Hematopoietic multipotent progenitor cell (in vitro differentiated cells): ENCODE data around the gene CACNA2D1. TPM values are rescaled to one million over a fixed set of nuclear protein-coding genes. Genes with fewer than 3 reads are reported as not detected.

Experiments used
- DNase-seq, 3 donors: peaks; one replicate each; pipeline ENCODE4 v3.0.0-alpha.2; 2011 to 2015; ENCODE audit warnings: low read depth in 2 of 3, low spot score in 2 of 3
- total RNA-seq: library from RNA; depleted of rRNA; stranded (reverse); fragments of >200 nt; gene quantifications from one replicate; pipeline ENCODE4 v1.2.3, GENCODE V29; 2012

Gene CACNA2D1
- total RNA-seq, 1 donor, result under 0.01 TPM

- DNase-seq, result no peak
Observed at GRCh38 chr7:82056282-82056681, 387.3 kb downstream of the CACNA2D1 start.

- no peak for DNase-seq
Observed at GRCh38 chr7:82054544-82054943, 389.0 kb downstream of the CACNA2D1 start.

- no peak for DNase-seq
Observed at GRCh38 chr7:82053453-82054032, 390.0 kb downstream of the CACNA2D1 start.

DNA sequence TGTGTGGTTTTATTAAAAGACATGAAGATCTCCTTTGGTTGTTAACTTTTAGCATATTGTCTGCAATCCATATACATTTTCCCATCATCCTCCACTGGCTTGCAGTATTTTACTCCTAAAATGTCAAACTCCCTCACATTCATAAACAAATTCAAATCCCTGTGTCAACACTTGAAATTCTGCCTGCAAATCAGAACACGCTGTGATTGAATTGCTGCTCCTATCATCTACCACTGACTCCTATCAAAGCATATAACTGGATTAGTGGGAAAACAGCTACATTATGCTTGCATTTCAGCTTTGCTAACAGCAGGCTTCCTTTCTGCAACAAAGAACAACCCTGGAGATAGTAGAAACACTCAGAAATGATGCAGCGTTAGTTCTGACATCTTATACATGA is 392.0 kb downstream of the CACNA2D1 start:
- DNase-seq, result no peak

- no peak for DNase-seq
Observed at GRCh38 chr7:82050792-82051191, 392.8 kb downstream of the CACNA2D1 start.

GRCh38 chr7:82049891-82050533 is 393.6 kb downstream of the CACNA2D1 start:
- no peak for DNase-seq

DNA sequence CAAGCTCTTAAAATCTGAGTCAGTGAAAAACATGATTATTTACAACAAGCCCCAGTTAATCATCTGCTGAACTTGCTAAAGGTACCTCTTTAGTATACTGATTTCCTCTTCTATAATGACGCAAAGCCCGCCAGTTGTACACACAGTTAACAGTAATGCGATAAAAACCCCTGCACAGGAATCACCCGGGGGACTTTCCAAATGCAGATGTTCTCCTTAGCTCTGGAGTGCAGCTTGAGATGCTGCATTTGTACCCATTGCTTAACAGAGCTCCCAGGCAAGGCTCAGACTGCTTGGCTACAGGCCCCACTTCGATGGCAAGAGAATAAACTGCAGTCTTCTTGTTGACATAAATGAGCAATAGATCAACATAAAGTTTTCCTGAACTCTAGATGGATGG is 394.1 kb downstream of the CACNA2D1 start:
- no peak for DNase-seq

DNA sequence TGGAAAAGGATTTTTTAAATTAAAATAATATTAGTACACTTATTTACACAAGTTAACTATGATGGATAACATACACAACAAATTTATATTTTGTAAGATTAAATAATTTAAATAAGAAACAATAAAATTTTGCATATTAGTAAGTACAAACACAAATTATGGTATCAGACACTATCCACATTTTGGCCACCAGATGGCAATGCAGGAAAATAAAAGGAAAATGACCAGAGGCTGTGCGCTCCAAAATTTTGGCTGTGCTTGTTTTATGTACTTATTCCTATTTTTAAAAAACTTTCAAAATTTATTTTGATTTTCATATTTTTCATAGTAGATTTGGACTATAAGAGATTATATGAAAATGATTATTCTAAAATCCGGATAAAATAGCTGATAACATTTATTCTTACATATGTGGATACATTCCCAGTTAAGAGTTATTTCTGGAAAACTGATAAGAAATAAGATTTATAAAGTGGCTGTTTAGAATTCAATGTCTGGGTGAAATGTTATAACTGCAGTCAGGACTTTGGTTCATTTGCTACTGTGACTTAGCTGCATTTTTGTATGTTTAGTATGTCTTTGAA is 399.0 kb downstream of the CACNA2D1 start:
- DNase-seq, result peak in 2 of 3 donors; percentile 37 to 74

DNA sequence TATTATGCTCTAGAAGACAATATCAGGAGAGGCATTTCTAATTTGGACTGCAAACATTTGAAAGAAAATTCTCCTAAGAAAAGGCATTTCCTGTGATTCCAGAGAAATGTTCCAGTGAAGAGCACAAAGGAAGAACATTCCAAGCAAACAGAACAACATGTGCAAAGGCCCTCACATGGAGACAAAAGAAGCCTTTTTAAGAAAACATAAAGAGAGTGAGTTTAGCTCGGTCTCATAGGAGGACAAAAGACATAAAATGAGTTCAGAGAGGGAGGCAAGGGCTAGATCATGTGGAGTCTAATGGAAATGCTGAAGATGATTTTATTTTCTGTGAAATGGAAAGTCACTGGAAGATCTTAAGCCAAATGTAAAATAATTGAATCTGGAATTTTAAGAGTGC is 404.0 kb downstream of the CACNA2D1 start:
- no peak for DNase-seq

- DNase-seq, result no peak
Observed at GRCh38 chr7:82036146-82036886, 407.3 kb downstream of the CACNA2D1 start.

GRCh38 chr7:82035456-82035855 is 408.1 kb downstream of the CACNA2D1 start:
- DNase-seq, result no peak

- DNase-seq, result peak in 2 of 3 donors; percentile 6 to 7
Observed at GRCh38 chr7:82032901-82033300, 410.7 kb downstream of the CACNA2D1 start.

GRCh38 chr7:82029236-82029913 is 414.2 kb downstream of the CACNA2D1 start:
- DNase-seq, result no peak

- no peak for DNase-seq
Observed at GRCh38 chr7:82028097-82028496, 415.5 kb downstream of the CACNA2D1 start.

DNA sequence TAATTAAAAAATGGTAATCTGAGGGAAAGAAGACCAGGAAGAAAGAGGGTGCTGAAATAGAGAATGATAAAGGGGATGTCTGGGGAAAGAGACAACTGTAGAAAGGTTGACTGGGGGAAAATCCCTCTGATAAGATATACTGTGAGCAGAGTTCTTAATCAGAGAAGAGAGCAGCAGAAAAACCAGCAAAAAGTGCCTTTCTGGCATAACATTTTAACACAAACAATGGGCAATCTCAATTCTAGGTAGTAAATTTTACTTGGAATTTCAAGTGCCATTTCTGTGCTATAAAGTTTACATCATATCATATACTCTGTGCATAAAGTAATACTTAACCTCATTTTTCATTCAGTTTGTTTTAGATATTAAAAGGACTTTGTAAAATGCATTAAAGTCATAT is 421.9 kb downstream of the CACNA2D1 start:
- DNase-seq, result no peak

- DNase-seq, result no peak
Observed at GRCh38 chr7:82021036-82021435, 422.5 kb downstream of the CACNA2D1 start.

GRCh38 chr7:82019551-82020475 is 423.8 kb downstream of the CACNA2D1 start:
- DNase-seq, result no peak

DNA sequence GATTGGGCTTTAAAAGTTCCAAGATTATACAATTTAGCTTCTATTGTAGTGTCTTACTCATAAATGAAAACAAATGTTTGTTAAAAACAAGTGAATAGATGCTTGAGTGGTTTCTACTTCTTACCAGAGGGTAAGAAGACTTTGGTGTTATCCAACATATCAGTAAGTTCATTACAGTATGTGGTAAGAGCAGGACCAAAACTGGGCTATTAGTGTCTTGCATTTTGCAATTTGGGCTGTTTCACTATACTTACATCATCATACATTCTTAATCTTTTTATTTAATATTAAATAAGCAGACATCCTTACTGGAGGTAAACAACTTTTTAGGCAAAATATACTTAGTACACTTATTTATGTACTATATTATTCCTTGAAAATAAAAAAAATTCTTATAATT is 425.4 kb downstream of the CACNA2D1 start:
- no peak for DNase-seq

DNA sequence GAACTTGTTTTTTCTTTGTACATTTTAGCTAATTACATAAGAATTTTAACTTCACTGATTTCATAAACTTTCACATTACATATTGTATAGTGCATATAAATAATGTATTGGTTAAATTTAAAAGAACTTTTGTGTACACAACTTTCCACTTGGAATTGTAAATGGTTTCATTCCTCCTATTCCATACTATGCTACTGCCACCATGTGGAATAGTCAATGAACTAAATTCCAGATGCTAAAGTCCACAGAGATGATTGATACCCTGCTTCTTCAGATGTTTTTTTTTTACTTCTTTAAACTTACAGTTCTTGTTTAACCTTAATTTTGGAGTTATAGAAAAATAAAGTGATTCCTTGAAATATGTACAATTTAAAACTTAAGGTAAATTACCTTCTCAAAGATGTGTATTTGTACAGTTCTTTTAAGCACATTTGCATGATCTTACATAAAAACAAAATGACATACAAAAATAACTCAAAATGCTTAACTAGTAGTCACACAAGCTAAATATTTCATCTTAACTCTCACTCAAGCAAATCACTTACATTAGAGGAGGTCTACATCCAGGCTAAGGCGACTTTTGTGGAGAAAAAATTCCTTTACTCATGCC is 426.1 kb downstream of the CACNA2D1 start:
- peak in 2 of 3 donors; percentile 6 to 14 for DNase-seq

- DNase-seq, result no peak
Observed at GRCh38 chr7:82015751-82016150, 427.8 kb downstream of the CACNA2D1 start.
